K562 (cell line): ENCODE measurements around the gene ARHGDIB. TPM values are rescaled to one million over a fixed set of nuclear protein-coding genes. Genes with fewer than 3 reads are reported as not detected.

Experiments
- ATAC-seq: fragments of 200-7000 bp; cut with Tn5 transposase; 3 replicates; pipeline ENCODE4 v1.9.1; 2020; ENCODE audit warnings: moderate library complexity
- BruUV-seq: library from RNA; stranded (reverse); fragments of 400-500 nt; replicated peaks from 2 replicates; lab custom pipeline; 2021; lab: Mats Ljungman, UMichigan
- CTCF ChIA-PET: fragments of 300-600 bp; formaldehyde crosslinking; extraction: SDS; loops from one replicate; lab custom pipeline; 2021; ENCODE audit warnings: low intra/inter-chr PET ratio; lab: Yijun Ruan, JAX
- POLR2A ChIA-PET: fragments of 300-600, 350-650 bp; sonication (Branson Sonifier 250); formaldehyde crosslinking; extraction: SDS; loops from one replicate; lab custom pipeline; 2021; ENCODE audit warnings: antibody characterized with exemption, inconsistent platforms; lab: Yijun Ruan, JAX
- DNase-seq, 4 experiments: peaks; one replicate each; pipeline versions ENCODE4 v3.0.0 to v3.0.0-alpha.2; 2011 to 2018; ENCODE audit warnings: low spot score in 3 of 4, mixed read lengths in 3 of 4; ENCODE audit errors: extremely low read depth in 1 of 4
- FAIRE-seq: peaks from 2 replicates; lab custom pipeline; 2011; peaks lifted over from hg19 to GRCh38; lab: Jason Lieb, UNC
- H2AFZ ChIP-seq: 2 replicates; pipeline ENCODE4 v1.6.0; 2011; ENCODE audit warnings: low read depth, low read length, control low read depth, inconsistent platforms
- H3K27ac ChIP-seq: fragments of 200-600 bp; 3 replicates; pipeline ENCODE4 v1.8.0; 2011; ENCODE audit warnings: low read depth, mild to moderate bottlenecking, control low read depth, inconsistent platforms, low read length, moderate library complexity, mixed read lengths; ENCODE audit errors: extremely low read depth
- H3K27me3 ChIP-seq, 2 experiments: fragments of 300-600 bp in 1 of 2; 2 replicates in 1 of 2; 3 replicates in 1 of 2; pipeline versions ENCODE4 v1.6.0 to v1.8.0; 2011; ENCODE audit warnings: inconsistent platforms in 2 of 2, low read length in 2 of 2, mild to moderate bottlenecking in 1 of 2, mixed read lengths in 1 of 2, moderate library complexity in 1 of 2; ENCODE audit not compliant: control insufficient read depth in 2 of 2, insufficient read depth in 2 of 2
- H3K36me3 ChIP-seq: fragments of 300-600 bp; 3 replicates; pipeline ENCODE4 v1.8.0; 2011; ENCODE audit warnings: mild to moderate bottlenecking, low read length, inconsistent platforms; ENCODE audit not compliant: control insufficient read depth, insufficient read depth
- H3K4me1 ChIP-seq, 2 experiments: fragments of 200-600 bp in 1 of 2; replicated peaks in 1 of 2; 2 replicates in 1 of 2; 3 replicates in 1 of 2; pipeline versions ENCODE4 v1.5.1 to v1.8.0; 2011; ENCODE audit warnings: inconsistent platforms in 2 of 2, low read length in 2 of 2, mild to moderate bottlenecking in 1 of 2, mixed read lengths in 1 of 2, moderate library complexity in 1 of 2; ENCODE audit not compliant: control insufficient read depth in 2 of 2, insufficient read depth in 2 of 2
- H3K4me2 ChIP-seq: 2 replicates; pipeline ENCODE4 v1.6.1; 2011; ENCODE audit warnings: low read length, control low read depth, inconsistent platforms, mixed read lengths; ENCODE audit not compliant: insufficient read depth
- H3K4me3 ChIP-seq: fragments of 200-600 bp; sonication (generic), shearing (Covaris generic); 2 replicates; pipeline ENCODE4 v1.5.1; 2016; ENCODE audit warnings: control low read depth, inconsistent platforms
- H3K79me2 ChIP-seq: fragments of 200-600 bp; 3 replicates; pipeline ENCODE4 v1.8.0; 2011; ENCODE audit warnings: low read length, inconsistent platforms; ENCODE audit not compliant: control insufficient read depth, insufficient read depth
- H3K9ac ChIP-seq, 2 experiments: 2 replicates each; pipeline versions ENCODE4 v1.6.0 to v1.6.1; 2011; ENCODE audit warnings: low read depth in 2 of 2, low read length in 2 of 2, control low read depth in 1 of 2, inconsistent platforms in 1 of 2, mild to moderate bottlenecking in 1 of 2, mixed read lengths in 1 of 2; ENCODE audit not compliant: insufficient read depth in 1 of 2
- H3K9me1 ChIP-seq: one replicate; pipeline ENCODE4 v1.6.0; 2011; ENCODE audit warnings: inconsistent platforms, mild to moderate bottlenecking, low read length, moderate library complexity; ENCODE audit not compliant: control insufficient read depth, insufficient read depth
- H3K9me3 ChIP-seq: replicated peaks from 2 replicates; pipeline ENCODE4 v1.5.1; 2011; ENCODE audit warnings: low read depth, low read length, inconsistent platforms; ENCODE audit not compliant: control insufficient read depth, insufficient read depth
- H4K20me1 ChIP-seq: replicated peaks from 2 replicates; pipeline ENCODE4 v1.6.1; 2011; ENCODE audit warnings: low read length, inconsistent platforms, mixed read lengths; ENCODE audit not compliant: control insufficient read depth, insufficient read depth
- ATF3 ChIP-seq, 2 experiments: fragments of 450-650 bp in 1 of 2; sonication (generic) in 1 of 2; formaldehyde crosslinking in 1 of 2; IDR thresholded peaks in 1 of 2; conservative IDR thresholded peaks in 1 of 2; 2 replicates each; pipeline versions ENCODE4 v1.6.1 to v1.8.1; 2016 to 2023; ENCODE audit warnings: mild to moderate bottlenecking in 2 of 2, moderate library complexity in 2 of 2, inconsistent platforms in 1 of 2, missing genetic modification reagents in 1 of 2
- CAMTA2 ChIP-seq: fragments of 250-450 bp; sonication (Bioruptor Pico); conservative IDR thresholded peaks from 2 replicates; pipeline ENCODE4 v1.5.1; 2022
- ELF4 ChIP-seq: fragments of 450-650 bp; formaldehyde crosslinking; IDR thresholded peaks from 2 replicates; pipeline ENCODE4 v1.4.0; 2022; ENCODE audit warnings: missing genetic modification characterization
- ERF ChIP-seq: fragments of 450-650 bp; formaldehyde crosslinking; IDR thresholded peaks from 2 replicates; pipeline ENCODE4 v1.4.0; 2020; ENCODE audit warnings: mild to moderate bottlenecking, mixed read lengths
- FOXJ2 ChIP-seq: fragments of 200-800 bp; sonication (Bioruptor generic); IDR thresholded peaks from 2 replicates; pipeline ENCODE4 v1.6.1; 2016; ENCODE audit warnings: missing genetic modification characterization, missing compliant biosample characterization
- JUNB ChIP-seq: fragments of 450-650 bp; formaldehyde crosslinking; conservative IDR thresholded peaks from 2 replicates; pipeline ENCODE4 v1.4.0; 2020; ENCODE audit warnings: mild to moderate bottlenecking
- JUND ChIP-seq, 2 experiments: IDR thresholded peaks; 2 replicates in 1 of 2; 3 replicates in 1 of 2; pipeline ENCODE4 v1.6.1; 2011; ENCODE audit warnings: borderline replicate concordance in 2 of 2, low read depth in 2 of 2, low read length in 2 of 2, improper control_type of control experiment in 1 of 2, missing biosample characterization in 1 of 2, missing genetic modification characterization in 1 of 2, missing genetic modification reagents in 1 of 2
- LEF1 ChIP-seq: fragments of 450-650 bp; IDR thresholded peaks from 2 replicates; pipeline ENCODE4 v1.6.1; 2016; ENCODE audit warnings: mild to moderate bottlenecking
- MEIS2 ChIP-seq: fragments of 450-650 bp; IDR thresholded peaks from 2 replicates; pipeline ENCODE4 v1.6.1; 2014; ENCODE audit warnings: mild to moderate bottlenecking; ENCODE audit not compliant: partially characterized antibody
- PML ChIP-seq: IDR thresholded peaks from 2 replicates; pipeline ENCODE4 v1.6.1; 2012; ENCODE audit warnings: low read length, inconsistent platforms
- POLR3G ChIP-seq: IDR thresholded peaks from 2 replicates; pipeline ENCODE4 v1.6.1; 2011; ENCODE audit not compliant: insufficient read length, insufficient replicate concordance; ENCODE audit errors: extremely low read depth
- RAD21 ChIP-seq, 2 experiments: fragments of 250-450 bp in 1 of 2; fragments of 450-650 bp in 1 of 2; sonication (Bioruptor Pico) in 1 of 2; formaldehyde crosslinking in 1 of 2; IDR thresholded peaks in 1 of 2; conservative IDR thresholded peaks in 1 of 2; 2 replicates each; pipeline versions ENCODE4 v1.4.0 to v1.8.0; 2020 to 2022; ENCODE audit warnings: mild to moderate bottlenecking in 2 of 2, moderate library complexity in 1 of 2
- RBM22 ChIP-seq: fragments of 200-400 bp; formaldehyde crosslinking; IDR thresholded peaks from 2 replicates; pipeline ENCODE4 v1.6.1; 2018; ENCODE audit warnings: low read length, low read depth; ENCODE audit not compliant: poor library complexity, severe bottlenecking
- SMAD2 ChIP-seq: fragments of 150-350 bp; IDR thresholded peaks from 2 replicates; pipeline ENCODE4 v1.6.1; 2014; ENCODE audit warnings: low read depth, mild to moderate bottlenecking, low read length
- ZNF274 ChIP-seq: IDR thresholded peaks from 2 replicates; pipeline ENCODE4 v1.6.1; 2011; ENCODE audit warnings: low read depth, mild to moderate bottlenecking, low read length, moderate library complexity, borderline replicate concordance
- ZNF785 ChIP-seq: fragments of 250-450 bp; sonication (Bioruptor Pico); IDR thresholded peaks from 2 replicates; pipeline ENCODE4 v1.4.0; 2020; ENCODE audit warnings: mild to moderate bottlenecking
- WGBS: fragments of 100-300 bp; shearing (Covaris generic); methylation state at CpG from one replicate; pipeline ENCODE4 v1.1.6; 2016; ENCODE audit warnings: low coverage, mixed read lengths; ENCODE audit not compliant: insufficient coverage; ENCODE audit errors: missing lambda C conversion rate; 5-methylcytosine and 5-hydroxymethylcytosine counted together
- in situ Hi-C: fragments of 300-500 bp; cut with MboI; formaldehyde crosslinking; loops from 4 replicates; pipeline ENCODE4 v1.15.0; 2018; ENCODE audit warnings: inconsistent platforms, mixed read lengths
- intact Hi-C: fragments of 100-400 bp; cut with micrococcal nuclease; formaldehyde crosslinking; loops from 2 replicates; pipeline ENCODE4 v1.14.2; 2022
- polyA plus RNA-seq, 8 experiments: library from polyadenylated mRNA; depleted of rRNA in 4 of 8; stranded (reverse) in 5 of 8; unstranded in 3 of 8; fragments of >200 nt; fragmentation: Nextera tagmentation in 2 of 8; fragmentation: Illumina TruSeq in 1 of 8; extraction: Ambion mirVana in 2 of 8; extraction: Trizol in 1 of 8; gene quantifications; 2 replicates each; pipeline versions ENCODE4 v1.2.1 to v1.2.3, GENCODE V29; 2011 to 2014; ENCODE audit warnings: inconsistent platforms in 1 of 8, missing spikeins in 1 of 8
- total RNA-seq, 7 experiments: library from RNA; depleted of rRNA in 6 of 7; stranded (reverse); fragments of >200 nt in 6 of 7; fragmentation: Illumina TruSeq in 2 of 7; extraction: Trizol in 2 of 7; gene quantifications; 2 replicates each; pipeline versions ENCODE4 v1.2.1 to v1.2.3, GENCODE V29; 2011 to 2021; ENCODE audit warnings: low replicate concordance in 1 of 7

Gene ARHGDIB
- total and polyA plus RNA-seq, 9 of the 15 experiments (the other 6 are each of a cell fraction or from before 2014, with no cell fraction given), result 9.5 to 204 (median 116) TPM

- intact Hi-C loops, result no loop called here
- Histone ChIP-seq H3K9me3 (no peaks in the 10 kb centered on the region), H3K36me3 (no peaks in the 10 kb centered on the region), H3K9me1 (no peaks in the 10 kb centered on the region), H3K27me3 (no peaks in the 10 kb centered on the region), H3K4me3 (peak overlapping the region; percentile 40), H3K79me2 (no peaks in the 10 kb centered on the region), H3K4me2 (peak overlapping the region; percentile 86), H3K9ac (peak overlapping the region; percentile 65 to 77; a peak in 3 of 4 replicates), H4K20me1 (no peaks in the 10 kb centered on the region), H2AFZ (peak overlapping the region; percentile 88), H3K27ac (peak overlapping the region; percentile 86), H3K4me1 (no peaks in the 10 kb centered on the region; a peak in 2 of 5 replicates)
- DNase-seq (peak in 2 of 4 experiments; percentile 16 to 37), ATAC-seq (peak; percentile 79), FAIRE-seq (no peak)
- TSS peak; percentile 51 for BruUV-seq
- in situ Hi-C loops, result loop anchor here (25.0 kb wide), 1 partner anchor 749 kb away; no protein-coding TSS in a partner anchor
- ChIA-PET POLR2A (interaction anchor here (0.6 kb wide), 1 partner anchor 10 kb away, joined by 4 read pairs; no protein-coding TSS in a partner anchor), CTCF (no interaction called here)
- WGBS, result 7% methylated on average over 9 of the region's 13 CpGs
- no peak for TF ChIP-seq LEF1
- TF ChIP-seq MEIS2, result no peak
- TF ChIP-seq ZNF274, result no peak
- TF ChIP-seq CAMTA2, result no peak
- TF ChIP-seq JUNB (CRISPR knock-in tag), result no peak
- peak; percentile 40; the same call in 1 of the 2 replicates for TF ChIP-seq JUND (IDR thresholded peaks at IDR 0.05; ENCODE audit: borderline replicate concordance, low read depth, low read length)
- no peak for TF ChIP-seq JUND (tag; IDR thresholded peaks at IDR 0.05; ENCODE audit: borderline replicate concordance, low read depth, low read length)
- TF ChIP-seq SMAD2, result no peak
- TF ChIP-seq PML, result no peak
- peak; percentile 47; the same call in 1 of the 2 replicates for TF ChIP-seq FOXJ2
- peak; percentile 46; the same call in 1 of the 2 replicates for TF ChIP-seq ATF3 (IDR thresholded peaks at IDR 0.05)
- TF ChIP-seq ATF3 (CRISPR knock-in tag; conservative IDR thresholded peaks at IDR 0.05), result no peak
- TF ChIP-seq RBM22, result no peak
- no peak for TF ChIP-seq POLR3G
- TF ChIP-seq ERF (CRISPR knock-in tag), result no peak
- TF ChIP-seq RAD21 (CRISPR knock-in tag; conservative IDR thresholded peaks at IDR 0.05 in 1 of 2, IDR thresholded peaks at IDR 0.05 in 1 of 2), result 0 out of 4 replicates have a peak, but pooled peaks of 1 of the 2 experiments have one; percentile 11
- TF ChIP-seq ELF4 (CRISPR knock-in tag), result no peak
- TF ChIP-seq ZNF785 (CRISPR knock-in tag), result no peak
Measured at GRCh38 chr12:14960548-14961465, 594 bp downstream of the ARHGDIB start.
